ENCODE measurements around the gene SPG7. TPM values are rescaled to one million over a fixed set of nuclear protein-coding genes. Genes with fewer than 3 reads are reported as not detected.
A peak's percentile ranks its signal among the peaks of the same experiment; 100 is the strongest.

SPG7 gene
- total RNA-seq, 1 donor from 2014 or later: 95.0 TPM

- no peak overlapping the region for H3K27ac ChIP-seq
These were observed 25.9 kb upstream of the SPG7 start for GRCh38 chr16:89482150-89482816.

GRCh38 chr16:89482817-89483205 lies 25.4 kb upstream of the SPG7 start:
- Histone ChIP-seq H3K9me3 (no peaks in the 10 kb centered on the region), H3K27ac (no peak overlapping the region), H3K4me1 (peaks cover 86% of the 10 kb centered on the region), H3K36me3 (no peaks in the 10 kb centered on the region), H3K27me3 (no peaks in the 10 kb centered on the region), H3K4me3 (no peak overlapping the region)
- ATAC-seq (no peak), DNase-seq (no peak)
- intact Hi-C loops (cut with DNase I): loop anchor here (10.0 kb wide), 1 partner anchor 148 kb away; no protein-coding TSS in a partner anchor
- TF ChIP-seq CTCF (IDR thresholded peaks at IDR 0.05): no peak

More at GRCh38 chr16:89482150-89482816, 25.9 kb upstream of the SPG7 start:
- Histone ChIP-seq H3K4me1 (peaks cover 86% of the 10 kb centered on the region), H3K36me3 (no peaks in the 10 kb centered on the region), H3K9me3 (no peaks in the 10 kb centered on the region), H3K27me3 (no peaks in the 10 kb centered on the region), H3K4me3 (no peak overlapping the region)
- peak; percentile 59 for ATAC-seq
- intact Hi-C loops (cut with DNase I): loop anchor here (10.0 kb wide), 1 partner anchor 147 kb away; no protein-coding TSS in a partner anchor
- TF ChIP-seq CTCF (IDR thresholded peaks at IDR 0.05): no peak
- DNase-seq: no peak

GRCh38 chr16:89484041-89484501 lies 24.1 kb upstream of the SPG7 start:
- Histone ChIP-seq H3K4me1 (peaks cover 85% of the 10 kb centered on the region), H3K4me3 (no peak overlapping the region), H3K9me3 (no peaks in the 10 kb centered on the region), H3K27me3 (no peaks in the 10 kb centered on the region), H3K36me3 (no peaks in the 10 kb centered on the region), H3K27ac (no peak overlapping the region)
- no peak for DNase-seq
- ATAC-seq: no peak
- intact Hi-C loops (cut with DNase I): loop anchor here (10.0 kb wide), 1 partner anchor 149 kb away; no protein-coding TSS in a partner anchor
- TF ChIP-seq CTCF (IDR thresholded peaks at IDR 0.05): no peak

- Histone ChIP-seq H3K27me3 (no peaks in the 10 kb centered on the region), H3K9me3 (no peaks in the 10 kb centered on the region), H3K36me3 (no peaks in the 10 kb centered on the region), H3K4me3 (no peak overlapping the region), H3K27ac (peak overlapping the region; percentile 27), H3K4me1 (peaks cover 77% of the 10 kb centered on the region)
- no peak for ATAC-seq
- TF ChIP-seq CTCF (IDR thresholded peaks at IDR 0.05): no peak
- intact Hi-C loops (cut with DNase I): loop anchor here (10.0 kb wide), 1 partner anchor 150 kb away; no protein-coding TSS in a partner anchor
- DNase-seq: no peak
These were observed 23.1 kb upstream of the SPG7 start for GRCh38 chr16:89484923-89485679.

- Histone ChIP-seq H3K4me3 (no peak overlapping the region), H3K9me3 (no peaks in the 10 kb centered on the region), H3K27me3 (no peaks in the 10 kb centered on the region), H3K4me1 (peaks cover 72% of the 10 kb centered on the region), H3K36me3 (no peaks in the 10 kb centered on the region), H3K27ac (peak overlapping the region; percentile 27)
- ATAC-seq (no peak), DNase-seq (no peak)
- intact Hi-C loops (cut with DNase I): loop anchor here (10.0 kb wide), 1 partner anchor 151 kb away; no protein-coding TSS in a partner anchor
- TF ChIP-seq CTCF (IDR thresholded peaks at IDR 0.05): no peak
These were observed 22.4 kb upstream of the SPG7 start for GRCh38 chr16:89485701-89486246.
